ENCODE measurements around the gene APLNR.

APLNR gene

GRCh38 chr11:57196596-57196995, 40.5 kb downstream of the APLNR start:
- TF ChIP-seq TAF1 (IDR thresholded peaks at IDR 0.05; ENCODE audit: borderline replicate concordance, insufficient read depth, low read length) (no peak), REST (IDR thresholded peaks at IDR 0.05; ENCODE audit: insufficient read depth in 1 of 2, low read depth in 2 of 2, low read length in 2 of 2) (no peak), POLR2AphosphoS5 (IDR thresholded peaks at IDR 0.05; ENCODE audit: low read depth, low read length) (no peak), SIN3A (IDR thresholded peaks at IDR 0.05; ENCODE audit: borderline replicate concordance, insufficient read depth, low read length) (no peak), FOXP2 (optimal IDR thresholded peaks at IDR 0.05; ENCODE audit: borderline replicate concordance, extremely low read depth, extremely low read length, insufficient read depth) (no peak)

- no peak for TF ChIP-seq POLR2AphosphoS5 (IDR thresholded peaks at IDR 0.05; ENCODE audit: low read depth, low read length)
- no peak for TF ChIP-seq SIN3A (IDR thresholded peaks at IDR 0.05; ENCODE audit: borderline replicate concordance, insufficient read depth, low read length)
- TF ChIP-seq REST (IDR thresholded peaks at IDR 0.05; ENCODE audit: insufficient read depth in 1 of 2, low read depth in 2 of 2, low read length in 2 of 2) = no peak
- TF ChIP-seq TAF1 (IDR thresholded peaks at IDR 0.05; ENCODE audit: borderline replicate concordance, insufficient read depth, low read length) = no peak
- no peak for TF ChIP-seq FOXP2 (optimal IDR thresholded peaks at IDR 0.05; ENCODE audit: borderline replicate concordance, extremely low read depth, extremely low read length, insufficient read depth)
Observed at GRCh38 chr11:57192316-57192715, 44.7 kb downstream of the APLNR start.

- TF ChIP-seq SIN3A (IDR thresholded peaks at IDR 0.05; ENCODE audit: borderline replicate concordance, insufficient read depth, low read length) = no peak
- TF ChIP-seq REST (IDR thresholded peaks at IDR 0.05; ENCODE audit: insufficient read depth in 1 of 2, low read depth in 2 of 2, low read length in 2 of 2) = no peak
- no peak for TF ChIP-seq POLR2AphosphoS5 (IDR thresholded peaks at IDR 0.05; ENCODE audit: low read depth, low read length)
- TF ChIP-seq FOXP2 (optimal IDR thresholded peaks at IDR 0.05; ENCODE audit: borderline replicate concordance, extremely low read depth, extremely low read length, insufficient read depth) = no peak
- no peak for TF ChIP-seq TAF1 (IDR thresholded peaks at IDR 0.05; ENCODE audit: borderline replicate concordance, insufficient read depth, low read length)
Observed at GRCh38 chr11:57191311-57192219, 45.5 kb downstream of the APLNR start.

- no peak for TF ChIP-seq POLR2AphosphoS5 (IDR thresholded peaks at IDR 0.05; ENCODE audit: low read depth, low read length)
- TF ChIP-seq FOXP2 (optimal IDR thresholded peaks at IDR 0.05; ENCODE audit: borderline replicate concordance, extremely low read depth, extremely low read length, insufficient read depth) = no peak
- TF ChIP-seq REST (IDR thresholded peaks at IDR 0.05; ENCODE audit: insufficient read depth in 1 of 2, low read depth in 2 of 2, low read length in 2 of 2) = no peak
- no peak for TF ChIP-seq TAF1 (IDR thresholded peaks at IDR 0.05; ENCODE audit: borderline replicate concordance, insufficient read depth, low read length)
- TF ChIP-seq SIN3A (IDR thresholded peaks at IDR 0.05; ENCODE audit: borderline replicate concordance, insufficient read depth, low read length) = no peak
Observed at GRCh38 chr11:57190548-57190947, 46.5 kb downstream of the APLNR start.
